MCF 10A (cell line): ENCODE results near the gene GMPR2. TPM values are rescaled to one million over a fixed set of nuclear protein-coding genes. Genes with fewer than 3 reads are reported as not detected.
A peak's percentile ranks its signal among the peaks of the same experiment; 100 is the strongest.

Source experiments
- BruUV-seq: library from RNA; stranded (reverse); fragments of 400-500 nt; replicated peaks from 2 replicates; lab custom pipeline; 2021; lab: Mats Ljungman, UMichigan
- CTCF ChIA-PET: fragments of 300-600 bp; sonication (Branson Sonifier 250); formaldehyde crosslinking; extraction: SDS; loops from one replicate; lab custom pipeline; 2021; ENCODE audit warnings: antibody characterized with exemption, inconsistent platforms; lab: Yijun Ruan, JAX
- POLR2A ChIA-PET: fragments of 300-600, 350-650 bp; sonication (Branson Sonifier 250); formaldehyde crosslinking; extraction: SDS; loops from one replicate; lab custom pipeline; 2020; ENCODE audit warnings: antibody characterized with exemption, inconsistent platforms; lab: Yijun Ruan, JAX
- DNase-seq: peaks from one replicate; pipeline ENCODE4 v3.0.0-alpha.2; 2018; ENCODE audit not compliant: unreplicated experiment
- H3K27ac Mint-ChIP-seq: one replicate; pipeline ENCODE4 v1.8.0; 2022; ENCODE audit warnings: mild to moderate bottlenecking, low read depth, mixed read lengths; ENCODE audit not compliant: unreplicated experiment
- H3K27me3 Mint-ChIP-seq: one replicate; pipeline ENCODE4 v1.8.0; 2022; ENCODE audit warnings: mixed read lengths; ENCODE audit not compliant: insufficient read depth, unreplicated experiment
- H3K36me3 Mint-ChIP-seq: one replicate; pipeline ENCODE4 v1.8.0; 2022; ENCODE audit warnings: mild to moderate bottlenecking, moderate library complexity, mixed read lengths; ENCODE audit not compliant: insufficient read depth, unreplicated experiment
- H3K4me1 Mint-ChIP-seq: one replicate; pipeline ENCODE4 v1.8.0; 2022; ENCODE audit warnings: mixed read lengths; ENCODE audit not compliant: insufficient read depth, unreplicated experiment
- H3K4me3 Mint-ChIP-seq: one replicate; pipeline ENCODE4 v1.8.0; 2022; ENCODE audit warnings: mild to moderate bottlenecking, moderate library complexity, mixed read lengths; ENCODE audit not compliant: unreplicated experiment
- H3K9me3 Mint-ChIP-seq: one replicate; pipeline ENCODE4 v1.8.0; 2022; ENCODE audit warnings: mixed read lengths; ENCODE audit not compliant: unreplicated experiment
- CTCF ChIP-seq: fragments of 200-600 bp; IDR thresholded peaks from one replicate; pipeline ENCODE4 v1.8.0; 2022; ENCODE audit warnings: antibody characterized with exemption, mild to moderate bottlenecking; ENCODE audit not compliant: unreplicated experiment
- intact Hi-C: fragments of 100-400 bp; cut with micrococcal nuclease; formaldehyde crosslinking; loops from 2 replicates; pipeline ENCODE4 v1.14.1; 2022
- total RNA-seq: library from RNA; stranded (reverse); gene quantifications from 2 replicates; pipeline ENCODE4 v1.2.3, GENCODE V29; 2022

Gene GMPR2
- total RNA-seq, 1 experiment from 2014 or later, result 77.3 TPM

GRCh38 chr14:24192933-24193332 is 39.8 kb upstream of the GMPR2 start:
- H3K36me3 Mint-ChIP-seq, result peaks cover 44% of the 10 kb centered on the region
- peaks cover 24% of the 10 kb centered on the region for H3K4me1 Mint-ChIP-seq
- no peak for DNase-seq
- H3K27me3 Mint-ChIP-seq, result no peaks in the 10 kb centered on the region
- BruUV-seq, result no TSS peak
- H3K4me3 Mint-ChIP-seq, result no peak overlapping the region
- no peak for TF ChIP-seq CTCF
- CTCF ChIA-PET, result interaction anchor here (1.1 kb wide), 1 partner anchor 84 kb away, joined by 3 read pairs; no protein-coding TSS in a partner anchor
- POLR2A ChIA-PET, result interaction anchor here (1.0 to 3.9 kb wide), 2 partner anchors 13 to 50 kb away, joined by 3 to 29 read pairs; partner anchors contain the start of gene TINF2
- H3K27ac Mint-ChIP-seq, result peak overlapping the region; percentile 30
- intact Hi-C loops, result no loop called here
- no peaks in the 10 kb centered on the region for H3K9me3 Mint-ChIP-seq

GRCh38 chr14:24194186-24194872 is 38.4 kb upstream of the GMPR2 start:
- intact Hi-C loops, result no loop called here
- BruUV-seq, result no TSS peak
- no peak for DNase-seq
- Mint-ChIP-seq H3K36me3 (peaks cover 43% of the 10 kb centered on the region), H3K27ac (peak overlapping the region; percentile 96), H3K4me1 (peaks cover 25% of the 10 kb centered on the region), H3K4me3 (peak overlapping the region; percentile 81), H3K9me3 (no peaks in the 10 kb centered on the region), H3K27me3 (no peaks in the 10 kb centered on the region)
- ChIA-PET CTCF (interaction anchor here (0.7 to 3.3 kb wide), 7 partner anchors 10 to 237 kb away, joined by 3 to 17 read pairs (median 5); partner anchors contain the start of gene TSSK4), POLR2A (interaction anchor here (1.4 to 3.9 kb wide), 12 partner anchors 14 to 104 kb away, joined by 4 to 68 read pairs (median 18); partner anchors contain the start of genes CHMP4A, DCAF11, DHRS1 and GMPR2)
- TF ChIP-seq CTCF, result no peak

- intact Hi-C loops, result loop anchor here (5.0 kb wide), 1 partner anchor 47 kb away; the partner anchor contains the start of gene TINF2
- peaks cover 48% of the 10 kb centered on the region for H3K36me3 Mint-ChIP-seq
- TSS peak; percentile 36 for BruUV-seq
These were observed 37.9 kb upstream of the GMPR2 start for GRCh38 chr14:24194873-24195185.

More at GRCh38 chr14:24194873-24195185, 37.9 kb upstream of the GMPR2 start:
- TF ChIP-seq CTCF, result no peak
- Mint-ChIP-seq H3K27me3 (no peaks in the 10 kb centered on the region), H3K4me1 (peaks cover 23% of the 10 kb centered on the region), H3K4me3 (peak overlapping the region; percentile 81), H3K9me3 (no peaks in the 10 kb centered on the region), H3K27ac (peak overlapping the region; percentile 96)
- ChIA-PET POLR2A (interaction anchor here (0.8 to 3.9 kb wide), 18 partner anchors 13 to 115 kb away, joined by 3 to 68 read pairs (median 13); partner anchors contain the start of genes CHMP4A, DCAF11, DHRS1 and GMPR2), CTCF (interaction anchor here (1.1 to 3.3 kb wide), 6 partner anchors 11 to 236 kb away, joined by 3 to 17 read pairs (median 5); partner anchors contain the start of gene TSSK4)
- DNase-seq, result no peak
